GM19043 (cell line): ENCODE data around the gene CARD19.
"Not testable (repeated sequence)": the region's sequence is repeated elsewhere in the genome, so short reads cannot be mapped to it uniquely, and the experiment has no call there.

Experiments
- ATAC-seq: cut with Tn5 transposase; IDR thresholded peaks from one replicate; pipeline ENCODE4 v1.9.1; 2021; ENCODE audit warnings: low read depth; ENCODE audit not compliant: unreplicated experiment

CARD19 gene

GRCh38 chr9:93099551-93100275, 3.7 kb downstream of the CARD19 start:
- no peak for ATAC-seq

- no peak for ATAC-seq
Observed at GRCh38 chr9:93100276-93100636, 4.2 kb downstream of the CARD19 start.

GRCh38 chr9:93101086-93101485, 5.1 kb downstream of the CARD19 start:
- ATAC-seq, result not testable (repeated sequence)

GRCh38 chr9:93105620-93106019, 9.6 kb downstream of the CARD19 start:
- no peak for ATAC-seq

- ATAC-seq, result no peak
Observed at GRCh38 chr9:93107151-93107824, 11.3 kb downstream of the CARD19 start.

- ATAC-seq, result no peak
Observed at GRCh38 chr9:93107825-93108161, 11.8 kb downstream of the CARD19 start.

GRCh38 chr9:93108291-93109041, 12.4 kb downstream of the CARD19 start:
- ATAC-seq, result no peak

DNA sequence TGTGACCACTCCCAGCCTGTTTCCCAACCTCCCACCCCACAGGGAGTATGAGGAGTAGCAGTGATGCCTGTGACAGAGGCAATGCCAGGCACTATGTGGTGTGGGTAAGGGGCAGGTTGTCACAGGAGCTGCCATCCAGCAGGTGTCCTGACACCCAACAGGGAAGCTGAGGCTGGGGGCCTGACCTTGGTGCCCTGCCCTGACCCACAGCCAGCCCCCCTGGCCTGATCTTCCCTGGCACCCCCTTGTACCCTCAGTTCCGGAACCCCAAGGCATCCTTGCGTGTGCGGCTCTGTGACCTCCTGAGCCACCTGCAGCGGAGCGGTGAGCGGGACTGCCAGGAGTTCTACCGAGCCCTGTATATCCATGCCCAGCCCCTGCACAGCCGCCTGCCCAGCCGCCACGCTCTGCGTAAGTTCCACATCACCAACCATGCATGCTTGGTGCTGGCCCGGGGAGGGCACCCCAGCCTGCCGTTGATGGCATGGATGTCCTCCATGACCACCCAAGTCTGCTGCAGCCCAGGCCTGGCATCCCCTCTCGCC, 14.4 kb downstream of the CARD19 start:
- no peak for ATAC-seq

DNA sequence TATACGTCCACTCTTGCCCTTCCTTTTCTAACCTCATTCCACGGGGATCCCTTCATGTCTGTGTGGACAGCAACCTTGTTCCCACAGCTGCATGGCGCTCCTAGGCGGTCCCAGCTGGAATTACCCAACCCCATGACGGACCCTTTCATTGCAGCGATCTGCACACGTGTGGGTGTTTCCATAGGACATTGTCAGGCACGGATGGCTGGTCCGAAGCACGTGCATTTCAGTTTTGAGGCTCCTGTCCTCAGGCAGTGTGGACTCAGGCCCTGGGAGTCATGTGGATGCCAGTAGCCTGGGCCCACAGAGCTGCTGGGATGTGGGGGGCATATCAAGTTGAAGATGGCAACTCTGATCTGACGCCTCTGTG, 15.0 kb downstream of the CARD19 start:
- no peak for ATAC-seq

DNA sequence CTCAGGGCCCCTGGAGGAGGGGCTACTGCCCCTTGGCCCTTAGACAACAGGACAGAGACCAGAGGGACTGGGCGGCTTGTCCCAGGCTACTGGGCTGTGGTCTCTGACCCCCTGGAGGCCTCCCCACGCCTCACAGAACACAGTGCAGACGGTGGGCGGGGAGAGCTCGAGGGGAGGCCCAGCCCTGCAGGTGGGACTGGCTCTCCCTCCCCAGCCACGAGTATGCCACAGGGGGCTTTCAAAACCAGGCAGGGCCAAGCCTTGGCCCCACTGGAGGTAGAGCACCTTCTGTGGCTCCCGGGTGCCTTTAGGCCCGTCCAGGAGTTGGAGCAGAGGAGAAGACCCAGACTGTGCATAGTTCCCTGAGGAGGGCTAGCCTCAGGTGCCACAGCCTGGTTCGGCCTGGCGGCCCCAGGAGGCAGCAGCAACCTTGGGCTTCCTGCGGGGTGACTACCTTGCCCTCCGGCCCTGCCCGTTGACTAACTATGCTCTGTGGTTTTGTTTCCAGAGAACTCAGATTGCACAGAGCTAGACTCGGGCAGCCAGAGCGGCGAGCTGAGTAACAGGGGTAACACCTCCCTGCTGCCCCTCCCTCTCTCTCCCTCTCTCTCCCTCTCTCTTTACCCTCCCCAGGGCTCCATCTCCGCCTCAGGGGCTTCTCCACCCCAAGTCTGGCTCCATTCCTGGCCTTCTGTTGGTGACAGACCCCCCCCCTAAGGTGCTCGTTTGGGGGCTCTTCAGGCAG, 15.5 kb downstream of the CARD19 start:
- ATAC-seq, result no peak

- no peak for ATAC-seq
Observed at GRCh38 chr9:93112116-93112863, 16.3 kb downstream of the CARD19 start.

DNA sequence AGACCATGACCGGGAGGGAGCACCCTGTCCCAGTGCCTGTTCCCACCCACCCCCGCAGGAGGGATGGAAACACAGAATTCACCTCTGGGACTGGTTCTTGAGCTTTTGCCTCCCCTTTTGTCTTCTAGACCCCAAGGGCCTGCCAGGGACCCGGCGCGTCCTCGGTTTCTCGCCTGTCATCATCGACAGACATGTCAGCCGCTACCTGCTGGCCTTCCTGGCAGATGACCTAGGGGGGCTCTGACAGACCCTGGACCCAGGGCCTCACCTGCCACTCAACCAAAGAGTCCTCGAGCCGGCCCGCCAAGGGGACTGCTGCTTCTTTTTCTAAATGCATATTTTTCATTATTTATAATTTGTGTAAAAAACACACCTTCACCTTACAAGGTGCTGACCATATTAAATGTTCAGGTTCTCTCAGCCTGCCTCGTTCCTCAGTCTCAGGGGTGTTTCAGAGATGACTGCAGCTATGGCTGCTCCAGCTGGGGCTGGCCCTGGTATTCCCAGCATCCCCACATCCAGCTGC, 16.9 kb downstream of the CARD19 start:
- ATAC-seq, result no peak

GRCh38 chr9:93114169-93114983, 18.4 kb downstream of the CARD19 start:
- ATAC-seq, result no peak

DNA sequence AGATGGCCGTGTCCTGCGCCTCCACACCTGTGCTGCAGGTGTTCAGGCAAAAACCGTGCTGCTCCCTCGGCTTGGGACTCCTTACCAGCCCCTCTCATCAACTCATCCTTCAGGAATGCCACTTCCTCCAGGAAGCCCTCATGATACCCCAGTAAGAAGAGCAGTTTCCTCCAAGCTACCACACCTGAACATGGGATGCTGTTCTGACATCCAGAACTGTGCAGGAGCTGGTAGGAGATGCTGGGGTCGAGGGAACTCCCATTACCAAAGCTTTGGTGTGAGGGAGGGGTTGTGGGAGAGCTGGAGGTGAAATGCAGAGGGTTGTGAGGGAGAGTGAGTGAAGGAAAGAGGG, 18.9 kb downstream of the CARD19 start:
- ATAC-seq, result no peak

DNA sequence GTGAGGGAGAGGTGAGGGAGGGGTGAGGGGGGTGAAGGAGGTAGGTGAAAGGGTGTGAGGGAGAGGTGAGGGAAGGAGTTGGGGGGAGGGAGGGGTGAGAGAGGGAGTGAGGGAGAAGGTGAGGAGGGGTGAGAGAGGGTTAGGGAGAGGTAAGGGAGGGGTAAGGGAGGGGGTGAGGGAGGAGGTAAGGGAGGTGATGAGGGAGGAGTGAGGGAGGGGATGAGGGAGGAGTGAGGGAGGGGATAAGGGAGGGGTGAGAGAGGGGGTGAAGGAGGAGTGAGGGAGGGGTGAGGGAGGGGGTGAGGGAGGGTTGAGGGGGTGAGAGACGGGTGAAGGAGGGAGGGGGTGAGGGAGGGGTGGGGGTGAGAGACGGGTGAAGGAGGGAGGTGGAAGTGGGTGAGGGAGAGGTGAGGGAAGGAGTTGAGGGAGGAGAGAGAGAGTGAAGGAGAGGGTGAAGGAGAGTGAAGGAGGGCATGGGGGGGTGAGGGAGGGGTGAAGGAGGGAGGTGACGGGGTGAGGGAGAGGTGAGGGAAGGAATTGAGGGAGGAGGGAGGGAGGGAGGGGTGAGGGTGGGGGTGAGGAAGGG, 19.6 kb downstream of the CARD19 start:
- ATAC-seq, result no peak

DNA sequence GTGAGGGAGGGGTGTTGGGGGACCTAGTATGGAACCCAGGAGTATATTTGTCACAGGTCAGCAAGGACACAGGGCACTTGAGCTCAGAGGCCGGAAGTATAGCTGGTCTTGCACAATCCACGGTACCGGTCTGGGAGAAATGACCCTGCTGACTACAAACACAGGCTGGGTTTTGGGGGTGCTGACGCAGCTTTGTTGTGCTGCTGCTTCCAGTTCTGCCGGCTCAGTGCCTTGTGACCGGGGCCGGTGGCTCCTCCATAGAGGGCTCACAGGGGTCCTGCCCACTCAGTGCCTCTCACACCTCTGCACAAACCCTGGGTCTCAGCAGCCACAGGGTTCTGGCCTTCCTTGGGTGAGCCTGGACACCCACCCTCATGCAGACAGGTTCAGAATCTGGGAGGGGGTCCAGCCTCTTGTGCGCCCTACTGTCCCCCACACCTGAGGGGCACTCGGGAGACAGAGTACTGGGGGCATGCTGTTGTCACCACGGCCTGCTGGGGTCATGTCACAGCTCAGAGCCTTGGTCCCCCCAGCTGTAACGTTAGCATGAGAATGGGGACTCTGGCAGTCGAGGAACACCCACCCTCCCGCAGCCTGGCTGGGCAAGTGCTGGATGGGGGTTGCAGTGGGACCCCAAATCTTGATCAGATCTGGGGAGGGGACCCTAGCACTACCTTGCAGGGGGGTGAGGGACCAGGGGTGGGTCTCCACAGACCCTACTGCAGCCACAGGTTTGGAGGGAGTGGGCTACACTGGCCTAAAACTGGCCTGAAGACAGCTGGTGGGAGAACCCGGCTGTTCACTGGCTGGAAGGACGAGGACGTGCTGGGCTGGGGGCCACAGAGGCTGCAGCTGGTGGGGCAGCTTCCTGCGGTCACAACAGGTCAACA, 20.3 kb downstream of the CARD19 start:
- ATAC-seq, result no peak

GRCh38 chr9:93117521-93117920, 21.5 kb downstream of the CARD19 start:
- not testable (repeated sequence) for ATAC-seq
